OCI-LY1 (cell line): Measurements from ENCODE around the gene PCDHGB5.

ENCODE experiments used
- CTCF ChIP-seq: fragments of 200-600 bp; sonication (generic), shearing (Covaris generic); IDR thresholded peaks from 2 replicates; pipeline ENCODE4 v1.5.1; 2017; ENCODE audit warnings: mild to moderate bottlenecking, antibody characterized with exemption, low read length, moderate library complexity, mixed read lengths
- EZH2 ChIP-seq: fragments of 200-600 bp; sonication (generic), shearing (Covaris generic); IDR thresholded peaks from 2 replicates; pipeline ENCODE4 v1.8.0; 2017; ENCODE audit warnings: borderline replicate concordance, mixed run types, mild to moderate bottlenecking, antibody characterized with exemption, low read length, moderate library complexity, mixed read lengths

DNA sequence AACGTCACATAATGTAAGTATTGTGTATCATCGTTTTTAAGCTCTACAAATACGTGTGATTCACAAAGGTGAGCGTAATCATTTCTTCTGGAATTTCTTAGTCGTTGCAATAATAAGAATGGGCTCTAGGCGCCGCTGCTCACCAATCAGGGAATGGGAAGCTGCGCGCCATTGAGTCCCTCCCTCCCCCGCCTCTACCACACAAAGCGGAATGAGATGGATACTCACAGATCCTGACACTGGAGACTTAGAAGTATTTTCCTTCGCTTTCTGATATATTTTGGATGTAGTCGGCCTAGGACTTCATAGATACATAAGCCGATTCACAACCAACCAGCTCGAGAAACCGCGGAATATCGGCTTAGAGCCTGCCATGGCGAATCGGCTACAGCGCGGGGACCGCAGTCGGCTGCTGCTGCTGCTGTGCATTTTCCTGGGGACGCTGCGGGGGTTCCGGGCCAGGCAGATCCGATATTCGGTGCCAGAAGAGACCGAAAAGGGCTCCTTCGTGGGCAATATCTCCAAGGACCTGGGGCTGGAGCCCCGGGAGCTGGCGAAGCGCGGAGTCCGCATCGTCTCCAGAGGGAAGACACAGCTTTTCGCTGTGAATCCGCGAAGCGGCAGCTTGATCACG lies 23.2 kb downstream of the PCDHGB5 start, which contains the start of gene PCDHGA11:
- TF ChIP-seq EZH2 (no peak), CTCF (no peak)
